Right lobe of liver (tissue), 6 donors: Measurements from ENCODE around the gene AGRP. TPM values are rescaled to one million over a fixed set of nuclear protein-coding genes. Genes with fewer than 3 reads are reported as not detected.

Experiments
- ATAC-seq, 4 donors: fragments of 200-7000 bp; cut with Tn5 transposase; one replicate each; pipeline ENCODE4 v1.9.1; 2020; ENCODE audit warnings: mild to moderate bottlenecking in 4 of 4, moderate library complexity in 4 of 4
- DNase-seq, 3 donors: peaks; one replicate each; pipeline ENCODE4 v3.0.0-alpha.2; 2020
- H3K27ac ChIP-seq, 3 donors: fragments of 200-600 bp; one replicate each; pipeline ENCODE4 v1.8.0; 2022
- H3K27me3 ChIP-seq, 2 donors: fragments of 200-600 bp; one replicate each; pipeline ENCODE4 v1.8.0; 2022
- H3K36me3 ChIP-seq, 4 donors: fragments of 200-600 bp; sonication (generic) in 1 of 4; one replicate each; pipeline versions ENCODE4 v1.5.1 to v1.8.0; 2017 to 2022; ENCODE audit warnings: control low read depth in 1 of 4
- H3K4me1 ChIP-seq, 4 donors: fragments of 200-600 bp; sonication (generic) in 1 of 4; one replicate each; pipeline versions ENCODE4 v1.5.1 to v1.8.0; 2017 to 2022; ENCODE audit warnings: control low read depth in 1 of 4
- H3K4me3 ChIP-seq, 3 donors: fragments of 200-600 bp; one replicate each; pipeline ENCODE4 v1.8.0; 2022
- H3K9me3 ChIP-seq, 4 donors: fragments of 200-600 bp; sonication (generic) in 1 of 4; one replicate each; pipeline versions ENCODE4 v1.5.1 to v1.8.0; 2017 to 2022; ENCODE audit warnings: control low read depth in 1 of 4
- CTCF ChIP-seq, 4 donors: fragments of 200-600 bp in 3 of 4; fragments of 450-650 bp in 1 of 4; IDR thresholded peaks; one replicate each; pipeline versions ENCODE4 v1.5.1 to v1.8.0; 2016 to 2022; ENCODE audit warnings: antibody characterized with exemption in 4 of 4, mild to moderate bottlenecking in 2 of 4
- POLR2A ChIP-seq: fragments of 450-650 bp; IDR thresholded peaks from one replicate; pipeline ENCODE4 v1.6.1; 2017; ENCODE audit warnings: antibody characterized with exemption, mild to moderate bottlenecking
- WGBS: methylation state at CpG from one replicate; pipeline ENCODE4 v1.1.6; 2018; ENCODE audit warnings: low coverage, low lambda C conversion rate; ENCODE audit not compliant: insufficient coverage; ENCODE audit errors: missing lambda C conversion rate; 5-methylcytosine and 5-hydroxymethylcytosine counted together
- intact Hi-C, 2 donors: fragments of 100-400 bp; cut with DNase I; formaldehyde crosslinking; loops; one replicate each; pipeline versions ENCODE4 v1.11.2 to v1.14.1; 2022
- total RNA-seq, 6 experiments: library from RNA; depleted of rRNA in 2 of 6; stranded (reverse); fragments of >200 nt in 2 of 6; fragmentation: NEBNext Ultra II Directional in 3 of 6; extraction: Animal tissue kit (Norgen Biotek cat#: 25700) in 3 of 6; gene quantifications; one replicate each; pipeline versions ENCODE4 v1.1.0 to v1.2.4, GENCODE V29; 2016 to 2023
- donor health status: DM: no; HTN: yes; CAD: no.
- donor health status: DM: no; HTN: no; CAD: no.
- donor health status: DM: no; HTN: no; CAD: no.
- donor health status: DM: no; HTN: yes; CAD: no.
- donor health status: DM: no; HTN: yes; CAD: no.

AGRP gene
- total RNA-seq, 6 experiments from 2014 or later = not detected

GRCh38 chr16:67506468-67506867 lies 23.1 kb upstream of the AGRP start:
- intact Hi-C loops = no loop called here
- TF ChIP-seq CTCF (IDR thresholded peaks at IDR 0.05) (no peak), POLR2A (no peak)
- H3K27ac ChIP-seq = no peak overlapping the region
- no peaks in the 10 kb centered on the region for H3K27me3 ChIP-seq
- no peaks in the 10 kb centered on the region for H3K36me3 ChIP-seq
- no peaks in the 10 kb centered on the region for H3K9me3 ChIP-seq
- WGBS = 61% methylated on average over 8 of the region's 8 CpGs
- no peak for ATAC-seq
- no peaks in the 10 kb centered on the region for H3K4me1 ChIP-seq
- no peak overlapping the region for H3K4me3 ChIP-seq
- DNase-seq = no peak

- intact Hi-C loops = no loop called here
- peak; percentile 60 to 91 (median 84) for ATAC-seq
- Histone ChIP-seq H3K27ac (peak overlapping the region in 1 of 3 donors; percentile 24), H3K4me1 (no peaks in the 10 kb centered on the region), H3K27me3 (no peaks in the 10 kb centered on the region), H3K4me3 (no peak overlapping the region), H3K9me3 (no peaks in the 10 kb centered on the region), H3K36me3 (no peaks in the 10 kb centered on the region)
- WGBS = 58% methylated on average over 6 of the region's 9 CpGs
- peak in 2 of 3 donors; percentile 50 to 72 for DNase-seq
- TF ChIP-seq CTCF (IDR thresholded peaks at IDR 0.05) (no peak), POLR2A (no peak)
Measured at GRCh38 chr16:67504031-67505021, 21.0 kb upstream of the AGRP start.

GRCh38 chr16:67499106-67499505 lies 15.8 kb upstream of the AGRP start:
- no peaks in the 10 kb centered on the region for H3K9me3 ChIP-seq
- intact Hi-C loops = no loop called here
- H3K36me3 ChIP-seq = no peaks in the 10 kb centered on the region
- no peak for ATAC-seq
- no peak for DNase-seq
- H3K27ac ChIP-seq = no peak overlapping the region
- H3K4me1 ChIP-seq = no peaks in the 10 kb centered on the region
- H3K27me3 ChIP-seq = no peaks in the 10 kb centered on the region
- H3K4me3 ChIP-seq = no peak overlapping the region
- no peak for TF ChIP-seq CTCF (IDR thresholded peaks at IDR 0.05)
- no peak for TF ChIP-seq POLR2A
- 60% methylated on average over 1 of the region's 4 CpGs for WGBS

GRCh38 chr16:67490335-67491096 lies 7.2 kb upstream of the AGRP start:
- Histone ChIP-seq H3K27ac (no peak overlapping the region), H3K4me1 (peaks cover 0 to 6% (median 0%) of the 10 kb centered on the region in 4 donors), H3K27me3 (no peaks in the 10 kb centered on the region), H3K36me3 (no peaks in the 10 kb centered on the region), H3K4me3 (no peak overlapping the region), H3K9me3 (no peaks in the 10 kb centered on the region)
- WGBS = 70% methylated on average over 5 of the region's 8 CpGs
- DNase-seq = no peak
- ATAC-seq = peak in 2 of 4 donors; percentile 28 to 29
- no peak for TF ChIP-seq POLR2A
- TF ChIP-seq CTCF (IDR thresholded peaks at IDR 0.05) = no peak
- intact Hi-C loops = no loop called here
